Loucy (cell line): ENCODE measurements around the gene CAST.

ENCODE experiments used
- H2AFZ ChIP-seq: fragments of 200-600 bp; sonication (generic); 2 replicates; pipeline ENCODE4 v1.6.0; 2016; ENCODE audit warnings: antibody characterized with exemption, mild to moderate bottlenecking, low read length, moderate library complexity
- H3F3A ChIP-seq: fragments of 200-600 bp; 2 replicates; pipeline ENCODE4 v1.6.0; 2016; ENCODE audit warnings: antibody characterized with exemption, low read depth, mild to moderate bottlenecking
- H3K27me3 ChIP-seq: fragments of 200-600 bp; sonication (generic); 2 replicates; pipeline ENCODE4 v1.6.1; 2014; ENCODE audit warnings: low read length, mild to moderate bottlenecking; ENCODE audit not compliant: insufficient read depth, poor library complexity, severe bottlenecking
- H3K36me3 ChIP-seq: fragments of 200-600 bp; sonication (generic); 2 replicates; pipeline ENCODE4 v1.6.1; 2016; ENCODE audit warnings: low read length; ENCODE audit not compliant: insufficient read depth
- H3K4me1 ChIP-seq: fragments of 200-600 bp; sonication (generic); 2 replicates; pipeline ENCODE4 v1.5.1; 2014; ENCODE audit warnings: low read length, mild to moderate bottlenecking; ENCODE audit not compliant: insufficient read depth, poor library complexity, severe bottlenecking
- H3K4me2 ChIP-seq: fragments of 200-600 bp; sonication (generic); 2 replicates; pipeline ENCODE4 v1.6.0; 2014; ENCODE audit warnings: antibody characterized with exemption, low read length, low read depth, mild to moderate bottlenecking; ENCODE audit not compliant: poor library complexity, severe bottlenecking
- H3K4me3 ChIP-seq: fragments of 200-600 bp; sonication (generic); 2 replicates; pipeline ENCODE4 v1.5.1; 2014; ENCODE audit warnings: low read length, mild to moderate bottlenecking, mixed read lengths; ENCODE audit not compliant: poor library complexity, severe bottlenecking
- H3K79me2 ChIP-seq: fragments of 200-600 bp; sonication (generic); 2 replicates; pipeline ENCODE4 v1.6.1; 2014; ENCODE audit warnings: low read length; ENCODE audit not compliant: insufficient read depth
- H3K9ac ChIP-seq: fragments of 200-600 bp; sonication (generic); 2 replicates; pipeline ENCODE4 v1.6.0; 2014; ENCODE audit warnings: mild to moderate bottlenecking, low read depth, low read length, moderate library complexity; ENCODE audit not compliant: poor library complexity, severe bottlenecking
- H3K9me2 ChIP-seq: fragments of 200-600 bp; sonication (generic); replicated peaks from 2 replicates; pipeline ENCODE4 v1.6.1; 2016; ENCODE audit warnings: low read depth, low read length, mixed read lengths
- H3K9me3 ChIP-seq: fragments of 200-600 bp; sonication (generic); 2 replicates; pipeline ENCODE4 v1.6.1; 2014; ENCODE audit warnings: mild to moderate bottlenecking, antibody characterized with exemption, low read length, low read depth; ENCODE audit not compliant: insufficient read depth
- H4K20me1 ChIP-seq: fragments of 200-600 bp; sonication (generic); 2 replicates; pipeline ENCODE4 v1.6.0; 2014; ENCODE audit warnings: antibody characterized with exemption, low read length, mild to moderate bottlenecking; ENCODE audit not compliant: insufficient read depth, poor library complexity, severe bottlenecking
- CTCF ChIP-seq: fragments of 200-600 bp; sonication (generic); conservative IDR thresholded peaks from 2 replicates; pipeline ENCODE4 v1.5.1; 2014; ENCODE audit warnings: mild to moderate bottlenecking, antibody characterized with exemption, low read length
- EZH2phosphoT487 ChIP-seq: fragments of 200-600 bp; IDR thresholded peaks from 2 replicates; pipeline ENCODE4 v1.6.1; 2018; ENCODE audit warnings: antibody characterized with exemption, mild to moderate bottlenecking, moderate library complexity, borderline replicate concordance

The CAST gene

GRCh38 chr5:96655085-96655484, 7.1 kb upstream of the CAST start:
- H3K4me1 ChIP-seq: peaks cover 34% of the 10 kb centered on the region
- 0 out of 2 replicates have a peak, but pooled peaks cover 3% of the 10 kb centered on the region for H3F3A ChIP-seq
- H3K4me2 ChIP-seq: no peak overlapping the region

GRCh38 chr5:96655506-96655905, 6.7 kb upstream of the CAST start:
- no peaks in the 10 kb centered on the region for H3K27me3 ChIP-seq
- no peak overlapping the region for H3K4me2 ChIP-seq
- H4K20me1 ChIP-seq: no peaks in the 10 kb centered on the region
- TF ChIP-seq EZH2phosphoT487 (no peak), CTCF (no peak)
- no peak overlapping the region for H3K9ac ChIP-seq
- H2AFZ ChIP-seq: no peak overlapping the region
- H3K4me3 ChIP-seq: no peak overlapping the region
- no peaks in the 10 kb centered on the region for H3K9me2 ChIP-seq
- H3F3A ChIP-seq: 0 out of 2 replicates have a peak, but pooled peaks cover 3% of the 10 kb centered on the region
- H3K9me3 ChIP-seq: no peaks in the 10 kb centered on the region
- H3K36me3 ChIP-seq: no peaks in the 10 kb centered on the region
- H3K79me2 ChIP-seq: no peaks in the 10 kb centered on the region
- peaks cover 34% of the 10 kb centered on the region for H3K4me1 ChIP-seq

More at GRCh38 chr5:96655085-96655484, 7.1 kb upstream of the CAST start:
- no peaks in the 10 kb centered on the region for H4K20me1 ChIP-seq
- H3K9ac ChIP-seq: no peak overlapping the region
- TF ChIP-seq CTCF (no peak), EZH2phosphoT487 (no peak)
- H2AFZ ChIP-seq: no peak overlapping the region
- no peaks in the 10 kb centered on the region for H3K9me2 ChIP-seq
- H3K36me3 ChIP-seq: no peaks in the 10 kb centered on the region
- no peaks in the 10 kb centered on the region for H3K27me3 ChIP-seq
- no peaks in the 10 kb centered on the region for H3K79me2 ChIP-seq
- no peaks in the 10 kb centered on the region for H3K9me3 ChIP-seq
- H3K4me3 ChIP-seq: no peak overlapping the region

DNA sequence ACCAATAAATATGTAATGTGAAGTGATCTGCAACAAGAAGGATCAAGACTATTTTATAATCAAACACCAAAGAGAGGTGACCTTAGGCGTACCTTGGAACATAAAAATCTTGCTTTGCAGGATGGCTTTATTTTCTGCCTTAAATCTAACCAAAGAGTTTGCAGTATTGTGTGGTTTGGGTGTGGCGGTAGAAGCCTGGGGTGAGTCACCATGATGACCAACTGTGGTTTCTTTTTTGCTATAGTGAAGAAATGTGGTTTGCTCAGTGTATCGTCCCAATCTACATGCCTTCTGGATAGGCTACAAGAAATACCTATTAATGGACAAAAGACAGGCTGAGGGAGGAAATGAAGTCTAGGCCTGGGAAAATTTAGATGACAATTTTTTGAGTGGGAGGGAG, 5.1 kb upstream of the CAST start:
- H3K36me3 ChIP-seq: no peaks in the 10 kb centered on the region
- H3K4me3 ChIP-seq: no peak overlapping the region
- H3K27me3 ChIP-seq: no peaks in the 10 kb centered on the region
- H3K4me2 ChIP-seq: peak overlapping the region; percentile 55
- no peak for TF ChIP-seq EZH2phosphoT487
- TF ChIP-seq CTCF: no peak
- H3K9me2 ChIP-seq: no peaks in the 10 kb centered on the region
- H3K9me3 ChIP-seq: no peaks in the 10 kb centered on the region
- H4K20me1 ChIP-seq: no peaks in the 10 kb centered on the region
- H3K4me1 ChIP-seq: peaks cover 38% of the 10 kb centered on the region
- no peaks in the 10 kb centered on the region for H3K79me2 ChIP-seq
- no peak overlapping the region for H3K9ac ChIP-seq
- H3F3A ChIP-seq: peaks cover 8% of the 10 kb centered on the region; the same call in 1 of the 2 replicates
- no peak overlapping the region for H2AFZ ChIP-seq
